MM.1S (cell line): ENCODE data around the gene SPRED1.

Source experiments
- DNase-seq: peaks from one replicate; pipeline ENCODE4 v3.0.0-alpha.2; 2015
- H2AFZ ChIP-seq: fragments of 300-600 bp; sonication (generic); 2 replicates; pipeline ENCODE4 v1.6.0; 2016; ENCODE audit warnings: antibody characterized with exemption, low read length
- H3F3A ChIP-seq: fragments of 300-600 bp; sonication (generic); 2 replicates; pipeline ENCODE4 v1.6.1; 2016; ENCODE audit warnings: mild to moderate bottlenecking, antibody characterized with exemption, low read length, moderate library complexity, mixed read lengths; ENCODE audit not compliant: insufficient read depth
- H3K27ac ChIP-seq: fragments of 300-600 bp; sonication (generic); 2 replicates; pipeline ENCODE4 v1.5.1; 2016; ENCODE audit warnings: mild to moderate bottlenecking, low read length
- H3K27me3 ChIP-seq: fragments of 300-600 bp; sonication (generic); replicated peaks from 2 replicates; pipeline ENCODE4 v1.6.0; 2016; ENCODE audit warnings: low read length; ENCODE audit not compliant: insufficient read depth
- H3K36me3 ChIP-seq: fragments of 300-600 bp; sonication (generic); replicated peaks from 2 replicates; pipeline ENCODE4 v1.6.1; 2016; ENCODE audit warnings: mild to moderate bottlenecking, low read length, mixed read lengths; ENCODE audit not compliant: insufficient read depth
- H3K4me1 ChIP-seq: fragments of 300-600 bp; sonication (generic); 2 replicates; pipeline ENCODE4 v1.6.1; 2016; ENCODE audit warnings: low read length, mixed read lengths
- H3K4me2 ChIP-seq: fragments of 300-600 bp; sonication (generic); 2 replicates; pipeline ENCODE4 v1.6.0; 2016; ENCODE audit warnings: low read depth, low read length
- H3K4me3 ChIP-seq: fragments of 300-600 bp; sonication (generic); 2 replicates; pipeline ENCODE4 v1.5.1; 2016; ENCODE audit warnings: low read length, mixed read lengths
- H3K79me2 ChIP-seq: fragments of 300-600 bp; sonication (generic); 2 replicates; pipeline ENCODE4 v1.6.1; 2016; ENCODE audit warnings: mixed run types, low read length, mixed read lengths
- H3K9ac ChIP-seq: fragments of 300-600 bp; sonication (generic); 2 replicates; pipeline ENCODE4 v1.6.1; 2016; ENCODE audit warnings: low read length, mixed read lengths
- H3K9me2 ChIP-seq: fragments of 300-600 bp; sonication (generic); replicated peaks from 2 replicates; pipeline ENCODE4 v1.6.1; 2016; ENCODE audit warnings: mild to moderate bottlenecking, low read length, mixed read lengths; ENCODE audit not compliant: insufficient read depth
- H3K9me3 ChIP-seq: fragments of 300-600 bp; sonication (generic); replicated peaks from 2 replicates; pipeline ENCODE4 v1.6.1; 2016; ENCODE audit warnings: mild to moderate bottlenecking, low read length, mixed read lengths; ENCODE audit not compliant: insufficient read depth
- H4K20me1 ChIP-seq: fragments of 300-600 bp; sonication (generic); 2 replicates; pipeline ENCODE4 v1.6.1; 2016; ENCODE audit warnings: mild to moderate bottlenecking, low read length, moderate library complexity, mixed read lengths; ENCODE audit not compliant: insufficient read depth
- CTCF ChIP-seq: fragments of 300-600 bp; sonication (generic); IDR thresholded peaks from 2 replicates; pipeline ENCODE4 v1.5.1; 2016; ENCODE audit warnings: antibody characterized with exemption, low read length, mixed read lengths
- EZH2 ChIP-seq: fragments of 300-600 bp; sonication (generic); optimal IDR thresholded peaks from 2 replicates; pipeline ENCODE3; 2017; ENCODE audit warnings: low read depth, mild to moderate bottlenecking, antibody characterized with exemption, low read length, mixed read lengths
- EZH2phosphoT487 ChIP-seq: fragments of 300-600 bp; sonication (generic); IDR thresholded peaks from 2 replicates; pipeline ENCODE4 v1.6.1; 2018; ENCODE audit warnings: antibody characterized with exemption, low read length

Gene SPRED1

GRCh38 chr15:38378161-38378560 is 125.5 kb downstream of the SPRED1 start:
- Histone ChIP-seq H3K79me2 (no peaks in the 10 kb centered on the region), H3K4me1 (no peaks in the 10 kb centered on the region), H3K27ac (no peak overlapping the region), H3K9ac (no peak overlapping the region), H4K20me1 (no peaks in the 10 kb centered on the region), H3K4me3 (no peak overlapping the region), H3K9me3 (no peaks in the 10 kb centered on the region), H3K27me3 (no peaks in the 10 kb centered on the region), H3K4me2 (no peak overlapping the region), H3F3A (no peaks in the 10 kb centered on the region), H2AFZ (no peak overlapping the region), H3K36me3 (no peaks in the 10 kb centered on the region), H3K9me2 (no peaks in the 10 kb centered on the region)
- no peak for DNase-seq
- TF ChIP-seq EZH2phosphoT487 = no peak
- no peak for TF ChIP-seq EZH2
- TF ChIP-seq CTCF = no peak

GRCh38 chr15:38389924-38390542 is 137.4 kb downstream of the SPRED1 start:
- Histone ChIP-seq H3K27ac (no peak overlapping the region), H3K9ac (no peak overlapping the region), H3F3A (no peaks in the 10 kb centered on the region), H3K36me3 (no peaks in the 10 kb centered on the region), H3K27me3 (no peaks in the 10 kb centered on the region), H4K20me1 (no peaks in the 10 kb centered on the region), H3K9me3 (no peaks in the 10 kb centered on the region), H3K4me2 (no peak overlapping the region), H3K79me2 (no peaks in the 10 kb centered on the region), H3K9me2 (no peaks in the 10 kb centered on the region), H3K4me3 (no peak overlapping the region), H3K4me1 (no peaks in the 10 kb centered on the region), H2AFZ (no peak overlapping the region)
- DNase-seq = peak; percentile 63
- TF ChIP-seq CTCF (peak; percentile 92), EZH2 (no peak)

GRCh38 chr15:38391191-38391590 is 138.6 kb downstream of the SPRED1 start:
- H3K9me3 ChIP-seq = no peaks in the 10 kb centered on the region
- no peak for DNase-seq
- H3K9ac ChIP-seq = no peak overlapping the region
- TF ChIP-seq CTCF = no peak
- no peak overlapping the region for H3K27ac ChIP-seq
- no peaks in the 10 kb centered on the region for H3K27me3 ChIP-seq
- H3K79me2 ChIP-seq = no peaks in the 10 kb centered on the region
- H4K20me1 ChIP-seq = no peaks in the 10 kb centered on the region
- H3K4me2 ChIP-seq = no peak overlapping the region
- no peaks in the 10 kb centered on the region for H3F3A ChIP-seq
- H3K9me2 ChIP-seq = no peaks in the 10 kb centered on the region
- no peak overlapping the region for H3K4me3 ChIP-seq
- H3K36me3 ChIP-seq = no peaks in the 10 kb centered on the region
- no peak overlapping the region for H2AFZ ChIP-seq
- H3K4me1 ChIP-seq = no peaks in the 10 kb centered on the region
